ENCODE data around the gene ZHX3. TPM values are rescaled to one million over a fixed set of nuclear protein-coding genes. Genes with fewer than 3 reads are reported as not detected.

The ZHX3 gene
- total RNA-seq, 3 donors from 2014 or later = 6.9 to 11.9 (median 9.9) TPM

DNA sequence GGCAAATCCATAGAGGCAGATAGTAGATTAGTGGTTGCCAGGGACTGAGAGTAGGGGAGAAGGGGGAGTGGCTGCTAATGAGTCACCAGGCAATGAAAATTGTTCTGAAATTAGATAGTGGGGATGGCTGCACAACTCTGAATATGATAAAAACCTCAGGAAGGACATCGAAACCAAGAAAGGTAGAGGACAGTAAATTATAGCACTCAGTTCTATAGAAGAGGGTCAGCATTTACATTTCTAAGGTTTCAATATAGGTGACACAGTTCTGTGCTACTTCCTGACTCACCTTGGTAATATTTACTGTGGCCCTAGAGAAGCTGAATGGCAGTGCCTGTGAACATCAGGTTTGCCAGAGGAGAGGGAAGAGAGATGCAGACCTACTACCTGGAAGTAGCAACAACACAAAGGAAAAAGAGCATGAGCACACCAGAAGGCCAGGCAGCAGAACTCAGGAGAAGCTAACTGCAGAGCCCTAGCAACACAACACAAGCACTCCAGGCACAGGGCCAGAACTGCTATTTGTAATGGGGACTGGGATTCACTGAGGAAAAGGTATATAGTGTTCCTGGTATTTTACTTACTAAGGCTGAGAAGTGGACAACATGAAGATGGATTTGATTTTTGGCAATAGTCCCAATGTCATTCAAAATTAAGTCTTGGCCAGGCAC is 104.2 kb downstream of the ZHX3 start:
- no peak overlapping the region for H3K4me3 Mint-ChIP-seq
- no peak for DNase-seq
- H3K4me1 Mint-ChIP-seq (ENCODE audit: low read depth) = peaks cover 9% of the 10 kb centered on the region
- no peaks in the 10 kb centered on the region for H3K27me3 Mint-ChIP-seq (ENCODE audit: low read depth)
- no peaks in the 10 kb centered on the region for H3K9me3 Mint-ChIP-seq
- ATAC-seq = no peak
- no peaks in the 10 kb centered on the region for H3K36me3 Mint-ChIP-seq (ENCODE audit: insufficient read depth)

DNA sequence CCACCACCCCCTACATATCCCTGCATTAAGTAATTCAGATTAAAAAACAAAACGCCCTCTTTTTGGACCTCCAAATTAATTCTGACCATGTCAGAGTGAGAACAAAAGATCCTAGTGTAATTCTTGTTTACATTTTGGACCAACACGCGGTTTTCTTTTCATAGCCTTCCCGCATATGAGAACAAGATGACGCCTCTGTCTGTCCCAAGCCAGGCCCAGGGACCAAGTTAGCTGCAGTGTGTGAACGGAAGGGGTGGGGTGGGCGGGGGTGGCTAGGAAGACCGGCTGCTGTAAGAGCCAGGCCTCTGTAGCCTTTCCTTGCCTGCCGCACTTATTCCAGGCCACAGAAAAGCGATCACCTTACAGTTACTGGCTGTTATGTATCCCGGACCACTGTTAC is 112.2 kb downstream of the ZHX3 start:
- H3K4me3 Mint-ChIP-seq = no peak overlapping the region
- no peaks in the 10 kb centered on the region for H3K9me3 Mint-ChIP-seq
- peaks cover 7% of the 10 kb centered on the region for H3K36me3 Mint-ChIP-seq (ENCODE audit: insufficient read depth)
- DNase-seq (no peak), ATAC-seq (no peak)
- no peaks in the 10 kb centered on the region for H3K4me1 Mint-ChIP-seq (ENCODE audit: low read depth)
- H3K27me3 Mint-ChIP-seq (ENCODE audit: low read depth) = peaks cover 3% of the 10 kb centered on the region

DNA sequence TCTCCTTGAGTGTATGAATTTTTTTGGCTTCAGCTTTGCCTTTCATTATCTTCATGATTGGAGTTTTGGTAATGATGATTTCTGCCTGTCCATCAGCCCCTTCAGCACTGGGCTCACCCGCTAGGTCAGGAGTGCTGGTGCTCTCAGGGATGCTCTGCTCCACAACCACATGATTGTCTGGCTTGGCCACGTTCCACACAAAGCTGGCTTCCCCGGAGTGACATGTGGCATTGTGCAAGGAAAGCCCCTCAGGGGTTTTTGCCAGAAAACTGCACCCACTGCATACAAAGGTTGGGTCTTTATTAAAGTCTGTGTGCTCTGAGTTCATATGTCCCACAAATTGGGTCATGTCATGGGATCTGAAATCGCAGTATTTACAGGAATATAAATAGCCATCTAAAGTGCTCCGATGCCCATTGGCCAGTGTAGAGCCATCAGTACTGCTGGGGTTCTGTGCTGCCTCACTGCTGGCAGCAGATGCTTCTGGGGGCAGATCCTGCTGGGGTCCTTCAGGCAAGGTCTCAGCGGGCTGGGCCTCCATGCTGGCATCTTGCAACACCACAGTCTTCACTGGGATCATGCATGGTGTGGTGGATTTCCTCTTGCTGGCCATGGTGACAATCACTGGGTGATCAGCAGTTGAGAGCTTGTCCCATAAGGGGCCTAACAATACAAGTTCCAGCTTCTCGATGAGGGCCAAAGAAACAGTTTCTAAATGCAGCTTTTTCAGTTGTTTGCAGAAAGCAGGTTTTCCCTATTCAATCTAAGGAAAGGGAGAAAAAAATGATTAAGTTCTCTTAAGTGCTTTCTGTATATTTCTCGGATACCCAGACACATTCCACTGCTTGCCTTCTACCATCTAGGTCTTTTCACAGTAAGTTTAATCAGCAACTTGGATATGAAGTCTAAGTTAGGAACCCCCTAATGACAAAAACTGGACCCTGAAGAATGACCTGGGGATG is 112.9 kb downstream of the ZHX3 start:
- ATAC-seq (no peak), DNase-seq (no peak)
- H3K4me1 Mint-ChIP-seq (ENCODE audit: low read depth) = no peaks in the 10 kb centered on the region
- peaks cover 3% of the 10 kb centered on the region for H3K27me3 Mint-ChIP-seq (ENCODE audit: low read depth)
- peaks cover 11% of the 10 kb centered on the region for H3K36me3 Mint-ChIP-seq (ENCODE audit: insufficient read depth)
- H3K4me3 Mint-ChIP-seq = no peak overlapping the region
- H3K9me3 Mint-ChIP-seq = no peaks in the 10 kb centered on the region

DNA sequence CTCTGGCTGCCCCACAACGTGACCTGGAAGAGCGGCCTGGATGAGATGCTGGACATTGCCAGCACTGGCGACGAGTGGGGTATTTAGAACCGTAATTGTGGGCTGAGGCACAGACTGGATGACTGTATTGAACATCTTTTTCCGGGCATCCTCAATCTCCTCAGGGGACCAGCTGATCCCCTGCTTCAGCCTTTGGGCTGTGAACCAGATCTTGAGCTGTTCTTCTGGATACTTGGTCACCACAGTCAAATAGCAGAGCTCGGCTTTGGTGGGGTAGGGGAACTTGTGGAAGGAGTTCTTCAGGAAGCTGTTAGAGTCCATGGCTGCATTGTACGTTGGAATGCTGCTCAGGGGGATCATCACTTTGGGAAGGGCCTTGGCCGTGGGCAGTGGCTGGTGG is 113.9 kb downstream of the ZHX3 start:
- peaks cover 7% of the 10 kb centered on the region for H3K9me3 Mint-ChIP-seq
- ATAC-seq = no peak

DNA sequence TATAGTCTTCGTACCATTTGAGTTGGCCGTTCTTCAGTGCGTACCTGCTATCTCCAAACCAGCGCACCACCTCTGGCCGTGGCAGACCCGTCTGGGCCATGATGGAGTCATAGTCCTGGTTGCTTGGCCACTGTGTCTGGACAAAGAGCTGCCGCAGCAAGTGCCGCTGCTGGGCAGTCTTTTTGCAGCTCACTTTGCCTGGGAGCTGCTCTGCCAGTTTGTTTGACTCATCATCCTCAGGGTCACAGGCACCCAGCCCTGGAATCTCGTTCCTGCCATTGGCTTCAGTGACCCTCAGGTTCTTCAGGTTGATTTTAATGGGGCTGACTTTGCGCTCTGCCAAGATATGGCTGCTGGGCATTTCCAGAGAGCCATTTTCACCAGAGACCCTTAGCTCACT is 115.1 kb downstream of the ZHX3 start:
- peaks cover 3% of the 10 kb centered on the region for H3K27me3 Mint-ChIP-seq (ENCODE audit: low read depth)
- peaks cover 11% of the 10 kb centered on the region for H3K9me3 Mint-ChIP-seq
- H3K36me3 Mint-ChIP-seq (ENCODE audit: insufficient read depth) = peaks cover 22% of the 10 kb centered on the region
- no peaks in the 10 kb centered on the region for H3K4me1 Mint-ChIP-seq (ENCODE audit: low read depth)
- no peak for DNase-seq
- ATAC-seq = no peak
- no peak overlapping the region for H3K4me3 Mint-ChIP-seq

More for the DNA sequence above, 113.9 kb downstream of the ZHX3 start:
- no peak for DNase-seq
- H3K36me3 Mint-ChIP-seq (ENCODE audit: insufficient read depth) = peaks cover 17% of the 10 kb centered on the region
- no peaks in the 10 kb centered on the region for H3K4me1 Mint-ChIP-seq (ENCODE audit: low read depth)
- H3K27me3 Mint-ChIP-seq (ENCODE audit: low read depth) = peaks cover 3% of the 10 kb centered on the region
- no peak overlapping the region for H3K4me3 Mint-ChIP-seq

DNA sequence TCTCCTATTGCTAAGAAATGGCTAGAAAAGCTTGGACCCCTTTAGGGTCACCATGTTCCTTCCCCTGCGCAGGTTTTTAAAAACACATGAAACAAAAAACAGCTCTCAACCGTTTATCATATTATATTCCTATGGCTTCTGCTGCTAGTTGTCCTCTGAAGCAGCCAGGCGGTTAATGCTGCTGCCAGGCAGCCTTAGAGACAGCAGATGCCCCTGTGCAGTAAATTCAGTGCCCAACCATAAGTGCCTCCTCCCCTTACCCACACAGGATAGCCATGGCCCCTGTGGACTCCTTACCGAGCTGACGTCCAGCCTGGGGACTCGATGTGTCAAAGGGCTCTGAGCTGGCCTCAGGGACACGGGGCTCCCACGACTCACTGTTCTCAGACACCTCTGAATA is 115.8 kb downstream of the ZHX3 start:
- Mint-ChIP-seq H3K4me1 (ENCODE audit: low read depth) (no peaks in the 10 kb centered on the region), H3K27me3 (ENCODE audit: low read depth) (no peaks in the 10 kb centered on the region), H3K9me3 (peaks cover 11% of the 10 kb centered on the region), H3K36me3 (ENCODE audit: insufficient read depth) (peaks cover 23% of the 10 kb centered on the region), H3K4me3 (no peak overlapping the region)
- DNase-seq (no peak), ATAC-seq (no peak)

DNA sequence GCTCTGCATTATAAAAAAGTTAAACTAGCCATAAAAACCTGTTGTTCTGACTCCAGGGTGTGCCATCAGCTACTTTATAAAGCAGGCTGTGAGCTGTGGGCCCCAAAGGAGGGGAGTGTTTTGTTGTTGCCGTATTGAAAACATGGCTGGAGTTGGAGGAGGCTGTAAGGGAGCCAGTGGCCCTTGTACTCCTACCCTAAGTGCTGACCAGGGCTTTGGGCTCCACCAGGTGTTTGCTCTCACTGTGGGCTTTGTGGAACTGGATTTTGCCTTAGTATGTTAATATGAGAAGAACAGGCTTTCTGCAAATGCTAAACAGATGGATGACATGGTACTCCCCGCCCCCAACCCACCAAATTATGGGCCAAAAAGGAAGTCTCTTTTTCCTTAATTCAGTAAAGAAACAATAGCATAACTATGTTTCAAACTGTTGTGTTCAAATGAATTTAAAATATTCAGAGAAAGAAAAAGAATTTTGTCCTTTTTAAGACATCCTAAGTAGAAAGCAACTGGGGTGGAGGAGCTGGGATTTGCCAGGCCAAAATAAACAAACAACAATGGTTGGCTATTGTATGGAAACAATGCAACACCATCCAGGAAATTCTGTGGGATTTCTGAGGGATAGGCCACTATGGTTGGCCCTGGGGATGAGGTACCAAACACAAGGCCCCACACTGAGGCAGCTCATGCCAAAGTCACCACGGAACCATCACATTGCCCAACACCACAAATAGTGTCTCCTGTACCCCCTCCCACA is 116.9 kb downstream of the ZHX3 start:
- ATAC-seq = no peak
- H3K4me1 Mint-ChIP-seq (ENCODE audit: low read depth) = no peaks in the 10 kb centered on the region

DNA sequence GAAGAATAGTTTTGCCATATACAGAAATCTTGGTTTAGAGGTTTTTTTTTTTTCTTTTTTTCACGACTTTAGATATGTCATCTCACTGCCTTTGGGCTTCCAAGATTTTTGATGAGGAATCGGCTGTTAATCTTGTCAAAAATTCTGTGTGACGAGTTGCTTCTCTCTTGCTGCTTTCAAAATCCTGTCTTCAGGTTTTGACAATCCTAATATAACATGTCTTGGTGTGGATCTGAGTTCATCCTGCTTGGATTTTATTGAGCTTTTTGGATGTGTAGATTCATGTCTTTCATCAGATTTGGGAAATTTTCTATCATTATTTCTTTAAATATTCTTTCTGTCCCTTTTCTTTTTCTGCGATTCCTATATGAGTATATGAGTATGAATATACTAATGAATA is 119.1 kb downstream of the ZHX3 start:
- DNase-seq = no peak
- H3K4me3 Mint-ChIP-seq = no peak overlapping the region

More for the DNA sequence above, 116.9 kb downstream of the ZHX3 start:
- H3K27me3 Mint-ChIP-seq (ENCODE audit: low read depth) = no peaks in the 10 kb centered on the region
- H3K9me3 Mint-ChIP-seq = peaks cover 11% of the 10 kb centered on the region
- peaks cover 23% of the 10 kb centered on the region for H3K36me3 Mint-ChIP-seq (ENCODE audit: insufficient read depth)
- DNase-seq = no peak
- H3K4me3 Mint-ChIP-seq = no peak overlapping the region

DNA sequence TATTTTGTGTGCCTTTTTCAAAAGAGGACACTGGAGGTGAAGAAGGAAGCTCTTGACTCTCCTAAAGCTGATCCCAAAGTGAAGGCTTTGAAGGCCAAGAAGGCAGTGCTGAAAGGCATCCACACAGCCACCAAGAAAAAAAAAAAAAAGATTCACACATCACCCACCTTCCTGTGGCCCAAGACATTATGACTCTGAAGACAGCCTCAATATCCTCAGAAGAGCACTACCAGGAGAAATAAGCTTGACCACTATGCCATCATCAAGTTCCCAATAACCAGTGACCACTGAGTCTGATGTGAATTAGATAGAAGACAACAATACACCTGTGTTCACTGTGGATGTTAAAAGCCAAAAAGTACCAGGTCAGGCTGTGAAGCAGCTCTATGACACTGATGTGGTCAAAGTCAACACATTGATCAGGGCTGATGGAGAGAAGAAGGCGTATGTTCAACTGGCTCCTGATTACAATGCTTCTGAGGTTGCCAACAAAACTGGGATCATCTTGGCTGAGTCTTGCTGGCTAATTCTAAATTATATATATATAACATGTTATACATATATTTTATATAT is 120.8 kb downstream of the ZHX3 start:
- Mint-ChIP-seq H3K4me1 (ENCODE audit: low read depth) (no peaks in the 10 kb centered on the region), H3K36me3 (ENCODE audit: insufficient read depth) (peaks cover 26% of the 10 kb centered on the region), H3K4me3 (no peak overlapping the region), H3K27me3 (ENCODE audit: low read depth) (no peaks in the 10 kb centered on the region), H3K9me3 (peaks cover 15% of the 10 kb centered on the region)
- no peak for ATAC-seq
- no peak for DNase-seq

More for the DNA sequence above, 119.1 kb downstream of the ZHX3 start:
- H3K27me3 Mint-ChIP-seq (ENCODE audit: low read depth) = no peaks in the 10 kb centered on the region
- H3K4me1 Mint-ChIP-seq (ENCODE audit: low read depth) = no peaks in the 10 kb centered on the region
- H3K9me3 Mint-ChIP-seq = peaks cover 11% of the 10 kb centered on the region
- peaks cover 27% of the 10 kb centered on the region for H3K36me3 Mint-ChIP-seq (ENCODE audit: insufficient read depth)
- no peak for ATAC-seq

DNA sequence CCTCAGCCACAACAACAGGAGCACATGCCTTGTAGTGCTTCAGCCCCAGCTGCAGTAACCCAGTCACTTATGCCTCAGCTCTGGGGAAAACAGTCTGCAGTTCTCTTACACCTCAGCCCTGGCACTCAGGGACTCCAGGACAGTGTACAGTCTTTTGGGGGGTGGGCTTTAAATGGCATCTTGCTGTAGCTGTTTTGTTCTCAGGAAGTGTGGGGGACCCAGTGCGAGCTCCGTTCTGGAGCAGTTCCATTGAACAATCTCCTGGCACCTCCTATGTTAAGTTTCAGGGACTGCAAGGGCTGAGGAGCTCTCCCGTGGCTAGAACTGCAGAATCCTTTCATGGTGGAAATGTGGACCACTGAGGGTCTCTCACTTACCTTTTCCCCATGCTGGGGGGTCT is 125.0 kb downstream of the ZHX3 start:
- H3K27me3 Mint-ChIP-seq (ENCODE audit: low read depth) = no peaks in the 10 kb centered on the region

DNA sequence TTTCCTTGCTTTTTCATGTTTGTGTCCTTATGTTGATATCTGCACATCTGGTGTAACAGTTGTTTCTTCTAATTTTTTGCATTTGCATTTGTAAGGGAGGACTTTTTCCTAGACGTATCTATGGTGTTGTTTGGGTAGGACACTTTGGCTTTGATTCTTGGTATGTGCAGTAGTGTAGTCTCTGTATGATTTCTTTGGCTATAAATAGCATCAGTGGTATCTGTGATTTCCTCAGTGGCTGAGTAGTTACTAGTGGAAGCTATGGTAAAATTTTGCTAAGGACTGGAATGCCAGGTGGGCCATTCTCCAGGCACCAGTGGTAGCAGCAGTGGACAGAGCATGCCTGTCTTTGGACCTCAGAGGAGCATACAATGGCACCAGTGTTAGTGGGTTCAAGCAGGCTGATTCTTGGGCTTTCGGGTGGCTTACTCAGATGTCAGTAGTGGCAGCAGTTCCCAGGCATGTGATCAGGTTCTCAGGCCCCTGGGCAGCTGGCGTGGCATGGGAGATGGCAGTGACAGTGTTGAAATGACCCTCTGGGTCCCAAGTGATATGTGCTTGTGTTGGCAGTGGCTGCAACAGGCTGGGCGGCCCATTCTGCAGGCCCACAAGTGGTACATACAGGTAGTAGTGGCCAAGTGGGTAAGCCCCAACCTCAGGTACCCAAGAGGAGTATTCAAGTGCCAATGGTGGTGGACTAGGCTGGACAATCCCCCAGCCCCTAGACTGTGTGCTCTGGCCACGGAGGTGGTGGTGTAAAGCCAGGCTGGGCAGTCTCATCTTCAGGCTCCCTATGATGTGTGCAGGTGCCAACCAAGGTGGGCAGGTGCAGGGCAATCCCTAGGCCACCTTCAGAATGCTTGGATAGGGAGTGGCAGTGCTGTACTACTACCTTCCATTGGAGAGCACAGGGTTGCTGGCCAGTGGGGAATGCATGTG is 125.7 kb downstream of the ZHX3 start:
- ATAC-seq = no peak
- Mint-ChIP-seq H3K4me1 (ENCODE audit: low read depth) (no peaks in the 10 kb centered on the region), H3K9me3 (peaks cover 22% of the 10 kb centered on the region), H3K27me3 (ENCODE audit: low read depth) (no peaks in the 10 kb centered on the region), H3K36me3 (ENCODE audit: insufficient read depth) (peaks cover 20% of the 10 kb centered on the region), H3K4me3 (no peak overlapping the region)
- no peak for DNase-seq

More for the DNA sequence above, 125.0 kb downstream of the ZHX3 start:
- ATAC-seq = no peak
- Mint-ChIP-seq H3K4me3 (no peak overlapping the region), H3K9me3 (peaks cover 22% of the 10 kb centered on the region), H3K36me3 (ENCODE audit: insufficient read depth) (peaks cover 21% of the 10 kb centered on the region), H3K4me1 (ENCODE audit: low read depth) (no peaks in the 10 kb centered on the region)
- no peak for DNase-seq

DNA sequence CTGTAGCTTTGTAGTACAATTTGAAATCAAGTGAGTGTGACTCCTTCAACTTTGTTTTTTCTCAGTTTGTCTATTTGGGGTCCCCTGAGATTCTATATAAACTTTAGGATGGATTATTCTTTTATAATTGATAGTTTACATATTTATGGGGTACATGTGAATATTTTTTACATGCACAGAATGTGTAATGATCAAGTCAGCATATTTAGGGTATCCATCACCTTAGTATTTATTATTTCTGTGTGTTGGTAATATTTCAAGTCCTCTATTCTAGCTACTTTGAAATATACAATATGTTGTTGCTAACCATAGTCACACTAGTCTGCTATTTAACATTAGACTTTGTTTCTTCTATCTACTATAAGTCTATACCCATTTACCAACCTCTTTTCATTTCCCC is 129.9 kb downstream of the ZHX3 start:
- ATAC-seq = no peak
- no peak overlapping the region for H3K4me3 Mint-ChIP-seq
- H3K27me3 Mint-ChIP-seq (ENCODE audit: low read depth) = no peaks in the 10 kb centered on the region
- H3K4me1 Mint-ChIP-seq (ENCODE audit: low read depth) = no peaks in the 10 kb centered on the region
- H3K9me3 Mint-ChIP-seq = peaks cover 19% of the 10 kb centered on the region
- no peak for DNase-seq
- H3K36me3 Mint-ChIP-seq (ENCODE audit: insufficient read depth) = peaks cover 11% of the 10 kb centered on the region

DNA sequence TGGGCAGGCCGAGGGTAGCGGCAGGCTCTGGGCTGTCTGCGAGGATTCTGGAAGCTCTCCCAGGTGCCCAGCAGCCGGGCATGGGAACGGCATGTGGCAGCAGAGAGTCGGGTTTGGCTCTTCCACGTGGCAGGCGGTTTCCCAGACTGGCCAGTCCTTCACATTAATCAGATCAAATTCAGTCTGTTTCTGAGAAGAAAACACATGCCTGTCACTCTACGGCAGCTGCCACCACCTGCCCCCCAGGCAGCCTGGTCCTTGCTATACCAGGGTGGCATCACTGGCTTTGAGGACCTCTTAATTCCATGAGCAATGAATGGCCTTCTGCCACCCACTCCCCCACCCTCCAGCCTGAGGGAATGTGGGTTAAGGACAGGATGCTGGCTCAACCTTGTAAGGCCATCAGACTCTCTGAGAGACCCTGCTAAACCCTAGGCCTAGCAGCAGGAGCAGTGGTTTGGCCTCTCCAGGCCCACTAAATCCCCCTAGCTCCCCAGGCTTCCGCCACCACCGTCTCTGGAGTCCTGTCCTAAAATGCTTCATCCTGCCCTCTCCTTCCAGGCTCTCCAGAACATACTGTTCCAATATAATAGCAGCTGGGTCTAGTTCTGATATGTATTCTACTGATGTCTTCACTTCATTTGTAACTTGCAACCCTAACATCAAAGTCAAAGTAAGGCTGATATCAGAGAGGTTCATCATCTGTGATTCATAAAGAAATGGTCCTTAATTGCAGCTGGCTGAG is 132.3 kb downstream of the ZHX3 start:
- Mint-ChIP-seq H3K4me1 (ENCODE audit: low read depth) (peaks cover 6% of the 10 kb centered on the region), H3K9me3 (peaks cover 4% of the 10 kb centered on the region), H3K27me3 (ENCODE audit: low read depth) (no peaks in the 10 kb centered on the region), H3K4me3 (no peak overlapping the region), H3K36me3 (ENCODE audit: insufficient read depth) (no peaks in the 10 kb centered on the region)
- DNase-seq = no peak
- no peak for ATAC-seq
